ENCODE data around the gene SUGP1.

The SUGP1 gene

DNA sequence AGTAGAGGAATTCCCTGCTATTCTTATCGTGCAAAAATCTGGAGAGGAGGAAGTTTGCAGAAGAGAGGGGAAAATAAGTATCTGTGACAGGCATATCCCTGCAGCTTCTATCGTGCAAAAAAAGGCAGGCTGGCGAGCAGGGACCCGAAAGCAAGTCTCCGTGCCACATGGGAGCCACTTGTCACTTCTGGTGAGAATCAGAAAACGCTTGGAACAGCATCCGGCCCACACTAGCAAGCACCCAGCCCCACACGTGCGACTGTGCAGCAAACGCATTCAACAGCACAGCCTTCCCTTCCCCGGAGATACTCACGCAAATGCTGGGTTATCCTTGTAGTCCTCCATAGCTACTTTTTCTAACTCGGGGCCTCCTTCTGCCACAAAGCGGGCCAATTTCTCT, 16.9 kb downstream of the SUGP1 start:
- FAIRE-seq = no peak
- no peak for DNase-seq (ENCODE audit: insufficient read length, low spot score)
- no peak for TF ChIP-seq CTCF (IDR thresholded peaks at IDR 0.05; ENCODE audit: insufficient read depth, missing control alignments)

DNA sequence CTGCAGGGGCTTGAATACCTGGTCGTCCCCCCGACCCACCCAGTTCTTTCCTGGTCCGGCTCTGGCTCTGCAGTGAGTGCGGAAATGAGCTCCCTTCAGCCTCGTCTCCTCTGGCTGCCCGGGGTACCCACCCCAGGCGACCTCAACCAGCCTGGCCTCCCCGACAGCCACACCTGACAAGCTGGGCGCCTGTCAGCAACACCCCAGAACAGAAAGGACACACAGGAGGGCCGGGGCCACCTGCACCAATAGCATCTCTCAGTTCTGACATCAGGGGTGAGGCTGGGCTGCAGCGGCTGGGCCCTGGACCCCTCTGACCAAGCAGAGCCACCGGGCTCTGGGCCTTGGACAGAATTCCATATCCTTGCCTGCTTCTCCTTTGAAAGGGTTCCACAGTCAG, 19.7 kb downstream of the SUGP1 start:
- DNase-seq (ENCODE audit: insufficient read length, low spot score) = no peak
- TF ChIP-seq CTCF (IDR thresholded peaks at IDR 0.05; ENCODE audit: insufficient read depth, missing control alignments) = no peak
- FAIRE-seq = no peak

GRCh38 chr19:19297759-19298158, 22.6 kb downstream of the SUGP1 start:
- DNase-seq (ENCODE audit: insufficient read length, low spot score) = no peak
- FAIRE-seq = no peak
- TF ChIP-seq CTCF (IDR thresholded peaks at IDR 0.05; ENCODE audit: insufficient read depth, missing control alignments) = no peak

- DNase-seq (ENCODE audit: insufficient read length, low spot score) (no peak), FAIRE-seq (no peak)
- TF ChIP-seq CTCF (IDR thresholded peaks at IDR 0.05; ENCODE audit: insufficient read depth, missing control alignments) = no peak
Observed at GRCh38 chr19:19296953-19297689, 23.2 kb downstream of the SUGP1 start.

GRCh38 chr19:19294914-19295313, 25.4 kb downstream of the SUGP1 start:
- DNase-seq (ENCODE audit: insufficient read length, low spot score) (no peak), FAIRE-seq (no peak)
- TF ChIP-seq CTCF (IDR thresholded peaks at IDR 0.05; ENCODE audit: insufficient read depth, missing control alignments) = no peak

DNA sequence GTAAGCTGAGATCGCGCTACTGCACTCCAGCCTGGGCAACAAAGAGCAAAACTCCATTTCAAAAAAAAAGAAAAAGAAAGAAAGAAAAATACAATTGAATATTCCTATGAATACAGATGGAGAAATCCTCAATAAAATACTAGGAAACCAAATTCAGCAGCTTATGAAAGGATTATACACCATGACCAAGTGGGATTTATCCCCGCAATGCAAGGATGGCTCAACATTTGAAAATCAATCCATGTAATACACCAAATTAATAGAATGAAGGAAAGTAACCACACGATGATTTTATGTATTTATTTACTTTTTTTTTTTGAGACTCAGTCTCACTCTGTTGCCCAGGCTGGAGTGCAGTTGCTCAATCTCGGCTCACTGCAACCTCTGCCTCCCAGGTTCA, 27.7 kb downstream of the SUGP1 start:
- no peak for FAIRE-seq
- DNase-seq (ENCODE audit: insufficient read length, low spot score) = no peak
- TF ChIP-seq CTCF (IDR thresholded peaks at IDR 0.05; ENCODE audit: insufficient read depth, missing control alignments) = no peak

- DNase-seq (ENCODE audit: insufficient read length, low spot score) = no peak
- no peak for FAIRE-seq
- TF ChIP-seq CTCF (IDR thresholded peaks at IDR 0.05; ENCODE audit: insufficient read depth, missing control alignments) = no peak
Observed at GRCh38 chr19:19285686-19286085, 34.6 kb downstream of the SUGP1 start.

Data from D721Med (cell line).